Measurements from ENCODE around the gene SDC3. TPM values are rescaled to one million over a fixed set of nuclear protein-coding genes. Genes with fewer than 3 reads are reported as not detected.

Gene SDC3
- total RNA-seq, 1 experiment from 2014 or later, result 7.7 TPM

DNA sequence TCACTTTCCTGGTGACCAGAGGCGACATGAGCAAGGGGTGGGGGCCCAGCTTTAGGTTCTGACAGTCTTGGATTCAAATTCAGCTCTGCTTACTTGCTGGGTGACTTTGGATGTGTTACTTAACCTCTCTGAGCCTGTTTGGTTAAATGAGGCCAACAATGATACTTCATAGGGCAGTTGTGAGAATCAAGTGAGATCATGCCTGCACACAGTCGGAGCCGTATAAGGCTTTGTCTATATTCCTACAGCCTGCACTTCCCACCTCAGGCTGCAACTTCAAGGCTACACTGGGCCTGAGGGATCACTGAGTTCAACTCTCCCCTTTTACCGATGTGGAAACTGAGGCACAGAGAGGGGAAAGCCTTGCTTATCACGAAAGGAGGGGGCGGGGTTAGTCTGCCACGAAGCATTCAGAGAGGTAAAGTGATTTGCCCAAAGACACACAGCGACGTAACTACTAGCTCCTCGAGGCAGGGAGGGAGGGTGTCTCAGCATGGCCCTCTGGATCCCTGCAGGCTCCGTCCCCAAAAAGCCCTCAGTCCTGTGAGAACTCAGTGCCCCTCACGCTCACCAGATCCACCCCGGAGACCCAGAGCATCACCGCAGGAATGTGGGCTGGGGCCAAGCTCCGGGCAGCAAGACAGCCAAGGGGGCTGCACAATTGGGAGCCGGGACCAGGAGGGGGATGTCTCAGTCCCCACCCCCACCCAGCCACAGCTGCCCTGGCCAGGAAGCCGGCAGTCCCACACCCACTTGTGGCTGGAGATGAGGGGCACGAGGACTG lies 25.0 kb downstream of the SDC3 start:
- Histone ChIP-seq H3K4me3 (ENCODE audit: low read depth, low read length, poor library complexity, severe bottlenecking) (no peak overlapping the region), H3K4me1 (ENCODE audit: insufficient read depth, low read length, poor library complexity, severe bottlenecking) (peaks cover 22% of the 10 kb centered on the region), H3K27me3 (replicated peaks; ENCODE audit: insufficient read depth, low read depth, low read length, poor library complexity) (no peaks in the 10 kb centered on the region), H3K9me3 (ENCODE audit: low read depth, low read length, poor library complexity, severe bottlenecking) (no peaks in the 10 kb centered on the region), H3K36me3 (ENCODE audit: insufficient read depth, low read length, poor library complexity, severe bottlenecking) (no peaks in the 10 kb centered on the region), H3K27ac (ENCODE audit: low read depth, low read length, poor library complexity, severe bottlenecking) (no peak overlapping the region)
- ChIA-PET CTCF (no interaction called here), POLR2A (ENCODE audit: low non-redundant PET) (no interaction called here)
- intact Hi-C loops (cut with micrococcal nuclease; ENCODE audit: unreplicated experiment), result no loop called here
- BruUV-seq (replicated peaks), result no TSS peak
- DNase-seq (ENCODE audit: low spot score), result no peak
- no peak for TF ChIP-seq EZH2 (IDR thresholded peaks at IDR 0.05; ENCODE audit: borderline replicate concordance, low read depth, low read length, poor library complexity, severe bottlenecking)
- TF ChIP-seq, protein P1, sequence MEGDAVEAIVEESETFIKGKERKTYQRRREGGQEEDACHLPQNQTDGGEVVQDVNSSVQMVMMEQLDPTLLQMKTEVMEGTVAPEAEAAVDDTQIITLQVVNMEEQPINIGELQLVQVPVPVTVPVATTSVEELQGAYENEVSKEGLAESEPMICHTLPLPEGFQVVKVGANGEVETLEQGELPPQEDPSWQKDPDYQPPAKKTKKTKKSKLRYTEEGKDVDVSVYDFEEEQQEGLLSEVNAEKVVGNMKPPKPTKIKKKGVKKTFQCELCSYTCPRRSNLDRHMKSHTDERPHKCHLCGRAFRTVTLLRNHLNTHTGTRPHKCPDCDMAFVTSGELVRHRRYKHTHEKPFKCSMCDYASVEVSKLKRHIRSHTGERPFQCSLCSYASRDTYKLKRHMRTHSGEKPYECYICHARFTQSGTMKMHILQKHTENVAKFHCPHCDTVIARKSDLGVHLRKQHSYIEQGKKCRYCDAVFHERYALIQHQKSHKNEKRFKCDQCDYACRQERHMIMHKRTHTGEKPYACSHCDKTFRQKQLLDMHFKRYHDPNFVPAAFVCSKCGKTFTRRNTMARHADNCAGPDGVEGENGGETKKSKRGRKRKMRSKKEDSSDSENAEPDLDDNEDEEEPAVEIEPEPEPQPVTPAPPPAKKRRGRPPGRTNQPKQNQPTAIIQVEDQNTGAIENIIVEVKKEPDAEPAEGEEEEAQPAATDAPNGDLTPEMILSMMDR (conservative IDR thresholded peaks at IDR 0.05; ENCODE audit: low read depth, low read length), result no peak

DNA sequence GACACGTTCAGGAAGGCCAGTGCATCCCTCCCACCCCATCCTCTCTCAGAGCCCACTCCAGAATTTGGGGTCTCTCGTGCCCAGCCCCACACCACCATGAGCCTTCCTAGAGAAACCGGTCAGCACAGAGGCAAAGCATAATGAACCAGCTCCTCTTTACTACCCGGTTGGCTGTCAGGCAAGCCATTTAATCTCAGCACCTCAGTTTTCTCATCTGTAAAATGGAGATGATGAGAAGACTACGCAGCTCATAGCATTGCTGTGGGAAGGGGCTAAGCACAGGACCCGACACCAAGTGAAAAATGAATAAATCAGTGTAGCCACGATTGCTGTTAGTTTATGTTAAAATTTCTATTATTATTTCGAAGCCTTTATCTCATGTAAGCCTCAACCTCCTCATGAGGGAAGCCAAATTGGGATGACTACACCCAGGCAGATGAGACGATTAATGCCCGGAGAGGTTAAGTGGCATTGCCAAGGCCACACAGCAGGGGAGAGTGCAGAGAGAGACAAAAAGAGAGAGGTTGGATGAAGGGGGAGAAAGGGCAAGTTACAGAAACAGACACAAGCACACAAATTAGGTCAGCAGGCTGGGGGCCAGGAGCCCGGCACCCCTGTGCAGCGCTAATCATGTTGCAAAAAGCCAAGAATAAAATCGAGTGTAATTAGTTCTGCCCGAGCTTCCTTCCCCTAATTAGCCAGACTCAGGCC lies 25.7 kb downstream of the SDC3 start:
- peaks cover 23% of the 10 kb centered on the region for H3K4me1 ChIP-seq (ENCODE audit: insufficient read depth, low read length, poor library complexity, severe bottlenecking)
- H3K27me3 ChIP-seq (replicated peaks; ENCODE audit: insufficient read depth, low read depth, low read length, poor library complexity), result no peaks in the 10 kb centered on the region
- DNase-seq (ENCODE audit: low spot score), result no peak
- CTCF ChIA-PET, result no interaction called here
- H3K36me3 ChIP-seq (ENCODE audit: insufficient read depth, low read length, poor library complexity, severe bottlenecking), result no peaks in the 10 kb centered on the region
- H3K4me3 ChIP-seq (ENCODE audit: low read depth, low read length, poor library complexity, severe bottlenecking), result no peak overlapping the region
- H3K9me3 ChIP-seq (ENCODE audit: low read depth, low read length, poor library complexity, severe bottlenecking), result no peaks in the 10 kb centered on the region
- intact Hi-C loops (cut with micrococcal nuclease; ENCODE audit: unreplicated experiment), result no loop called here
- BruUV-seq (replicated peaks), result no TSS peak
- H3K27ac ChIP-seq (ENCODE audit: low read depth, low read length, poor library complexity, severe bottlenecking), result no peak overlapping the region
- POLR2A ChIA-PET (ENCODE audit: low non-redundant PET), result no interaction called here
- no peak for TF ChIP-seq EZH2 (IDR thresholded peaks at IDR 0.05; ENCODE audit: borderline replicate concordance, low read depth, low read length, poor library complexity, severe bottlenecking)
- TF ChIP-seq, protein P1 (conservative IDR thresholded peaks at IDR 0.05; ENCODE audit: low read depth, low read length), result no peak

DNA sequence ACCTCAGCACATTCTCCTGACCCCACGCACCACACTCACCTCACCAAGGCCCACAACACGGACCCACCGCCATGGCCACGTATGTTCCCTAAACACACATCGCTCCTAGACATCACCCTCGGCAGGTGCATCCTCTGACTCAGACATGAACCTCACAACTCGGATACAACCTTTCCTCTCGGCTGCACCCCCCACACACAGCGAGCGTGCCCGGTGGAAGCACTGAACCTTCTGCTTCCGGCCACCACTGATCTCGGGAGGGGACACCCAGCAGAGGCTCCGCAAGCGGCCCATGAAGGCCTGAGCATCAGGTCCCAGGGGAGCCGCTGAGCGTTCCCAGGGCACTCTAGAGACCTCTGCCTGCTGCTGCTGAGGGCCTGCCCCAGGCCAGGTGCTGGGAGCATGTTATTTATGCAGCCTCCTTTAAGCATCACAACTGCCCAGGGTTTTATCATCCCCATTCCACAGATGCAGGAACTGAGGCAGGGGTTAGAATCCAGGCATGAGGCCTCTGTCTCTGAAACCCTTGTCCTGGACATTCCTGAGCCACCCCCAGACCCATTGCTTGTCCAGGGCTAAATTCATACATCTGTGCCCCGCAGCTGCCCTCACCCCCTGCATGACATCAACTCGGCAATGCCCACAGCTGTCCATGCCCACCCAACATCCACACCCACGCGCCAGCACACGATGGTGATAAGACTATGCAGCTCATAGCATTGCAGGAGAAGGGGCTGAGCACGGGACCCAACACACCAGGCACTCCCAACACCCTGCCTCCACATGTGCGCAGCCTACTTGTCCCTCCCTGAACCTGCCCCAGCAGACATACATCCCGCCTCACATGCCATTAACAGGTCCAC lies 27.0 kb downstream of the SDC3 start:
- Histone ChIP-seq H3K27me3 (replicated peaks; ENCODE audit: insufficient read depth, low read depth, low read length, poor library complexity) (no peaks in the 10 kb centered on the region), H3K27ac (ENCODE audit: low read depth, low read length, poor library complexity, severe bottlenecking) (no peak overlapping the region), H3K4me1 (ENCODE audit: insufficient read depth, low read length, poor library complexity, severe bottlenecking) (peaks cover 27% of the 10 kb centered on the region), H3K36me3 (ENCODE audit: insufficient read depth, low read length, poor library complexity, severe bottlenecking) (no peaks in the 10 kb centered on the region), H3K9me3 (ENCODE audit: low read depth, low read length, poor library complexity, severe bottlenecking) (no peaks in the 10 kb centered on the region), H3K4me3 (ENCODE audit: low read depth, low read length, poor library complexity, severe bottlenecking) (no peak overlapping the region)
- intact Hi-C loops (cut with micrococcal nuclease; ENCODE audit: unreplicated experiment), result no loop called here
- ChIA-PET CTCF (no interaction called here), POLR2A (ENCODE audit: low non-redundant PET) (no interaction called here)
- TF ChIP-seq, protein P1 (conservative IDR thresholded peaks at IDR 0.05; ENCODE audit: low read depth, low read length), result no peak
- no peak for TF ChIP-seq EZH2 (IDR thresholded peaks at IDR 0.05; ENCODE audit: borderline replicate concordance, low read depth, low read length, poor library complexity, severe bottlenecking)
- no peak for DNase-seq (ENCODE audit: low spot score)
- no TSS peak for BruUV-seq (replicated peaks)
